GM19351 (cell line): ENCODE results near the gene TAGLN2.

Source experiments
- ATAC-seq: cut with Tn5 transposase; IDR thresholded peaks from one replicate; pipeline ENCODE4 v1.9.1; 2021; ENCODE audit warnings: mild to moderate bottlenecking, moderate library complexity; ENCODE audit not compliant: unreplicated experiment

Gene TAGLN2

GRCh38 chr1:159949981-159950381 is 24.7 kb upstream of the TAGLN2 start:
- no peak for ATAC-seq

GRCh38 chr1:159949123-159949522 is 23.8 kb upstream of the TAGLN2 start:
- ATAC-seq, result no peak

- ATAC-seq, result no peak
These were observed 22.6 kb upstream of the TAGLN2 start for GRCh38 chr1:159947942-159948341.

GRCh38 chr1:159946242-159947187 is 21.2 kb upstream of the TAGLN2 start:
- ATAC-seq, result no peak

GRCh38 chr1:159945483-159946241 is 20.4 kb upstream of the TAGLN2 start, which contains the start of gene IGSF9:
Gene IGSF9 (minus strand): TSS chr1:159945613. CDS start chr1:159943454, 2,159 bp downstream.
- peak; percentile 81 for ATAC-seq

GRCh38 chr1:159944623-159945455 is 19.5 kb upstream of the TAGLN2 start:
- no peak for ATAC-seq

- no peak for ATAC-seq
These were observed 18.8 kb upstream of the TAGLN2 start for GRCh38 chr1:159943908-159944622.

- no peak for ATAC-seq
These were observed 18.0 kb upstream of the TAGLN2 start for GRCh38 chr1:159943278-159943640.

GRCh38 chr1:159942632-159943277 is 17.4 kb upstream of the TAGLN2 start:
- no peak for ATAC-seq

GRCh38 chr1:159941591-159942560 is 16.6 kb upstream of the TAGLN2 start:
- no peak for ATAC-seq

- no peak for ATAC-seq
These were observed 15.8 kb upstream of the TAGLN2 start for GRCh38 chr1:159941141-159941540.

- ATAC-seq, result no peak
These were observed 14.8 kb upstream of the TAGLN2 start for GRCh38 chr1:159940006-159940620.

- ATAC-seq, result no peak
These were observed 14.3 kb upstream of the TAGLN2 start for GRCh38 chr1:159939678-159940002.

GRCh38 chr1:159938905-159939677 is 13.8 kb upstream of the TAGLN2 start:
- ATAC-seq, result no peak

GRCh38 chr1:159938211-159938852 is 13.0 kb upstream of the TAGLN2 start:
- no peak for ATAC-seq

- ATAC-seq, result no peak
These were observed 11.9 kb upstream of the TAGLN2 start for GRCh38 chr1:159937054-159937750.
